GM12801 (cell line): Measurements from ENCODE around the gene MYO7A.

Source experiments
- CTCF ChIP-seq: IDR thresholded peaks from one replicate; pipeline ENCODE4 v1.5.1; 2011; ENCODE audit warnings: control low read depth; ENCODE audit not compliant: insufficient read length; ENCODE audit errors: extremely low read depth

Gene MYO7A

GRCh38 chr11:77151804-77152509, 23.9 kb downstream of the MYO7A start:
- TF ChIP-seq CTCF = no peak

- TF ChIP-seq CTCF = no peak
Observed at GRCh38 chr11:77152846-77153245, 24.8 kb downstream of the MYO7A start.

GRCh38 chr11:77153276-77154185, 25.5 kb downstream of the MYO7A start:
- no peak for TF ChIP-seq CTCF

GRCh38 chr11:77154381-77155081, 26.5 kb downstream of the MYO7A start:
- no peak for TF ChIP-seq CTCF

GRCh38 chr11:77155082-77155475, 27.0 kb downstream of the MYO7A start:
- TF ChIP-seq CTCF = no peak

- no peak for TF ChIP-seq CTCF
Observed at GRCh38 chr11:77155556-77156130, 27.6 kb downstream of the MYO7A start.
